HL-60 (cell line): ENCODE results near the gene QRSL1.

Experiments used
- DNase-seq, 2 experiments: peaks; one replicate each; pipeline ENCODE4 v3.0.0-alpha.2; 2010 to 2020; ENCODE audit warnings: low read depth in 1 of 2, low spot score in 1 of 2
- H3K27ac ChIP-seq: fragments of 250-450 bp; sonication (Bioruptor Pico); replicated peaks from 2 replicates; pipeline ENCODE4 v1.5.1; 2020; ENCODE audit warnings: mild to moderate bottlenecking, moderate library complexity
- H3K27me3 ChIP-seq: fragments of 250-450 bp; sonication (Bioruptor Pico); 2 replicates; pipeline ENCODE4 v1.5.1; 2021; ENCODE audit warnings: mild to moderate bottlenecking, moderate library complexity; ENCODE audit not compliant: insufficient read depth, poor library complexity, severe bottlenecking
- H3K4me3 ChIP-seq: replicated peaks from 2 replicates; pipeline ENCODE4 v1.5.1; 2011; ENCODE audit warnings: mild to moderate bottlenecking, control low read depth, low read length; ENCODE audit not compliant: insufficient read depth
- GABPA ChIP-seq: IDR thresholded peaks from 2 replicates; pipeline ENCODE4 v1.6.1; 2012; ENCODE audit warnings: low read depth
- POLR2AphosphoS5 ChIP-seq: IDR thresholded peaks from 2 replicates; pipeline ENCODE4 v1.6.1; 2012; ENCODE audit warnings: low read depth
- SPI1 ChIP-seq: IDR thresholded peaks from 2 replicates; pipeline ENCODE4 v1.6.1; 2012; ENCODE audit warnings: low read depth, mild to moderate bottlenecking, borderline replicate concordance
- TF ChIP-seq, protein P1 (sequence below): IDR thresholded peaks from one replicate; pipeline ENCODE4 v1.5.1; 2011; ENCODE audit warnings: low read length, control low read depth, inconsistent platforms; ENCODE audit not compliant: insufficient read depth
- TF ChIP-seq, protein P2 (sequence below): IDR thresholded peaks from 2 replicates; pipeline ENCODE4 v1.6.1; 2012; ENCODE audit warnings: low read depth; ENCODE audit not compliant: insufficient replicate concordance

The QRSL1 gene

DNA sequence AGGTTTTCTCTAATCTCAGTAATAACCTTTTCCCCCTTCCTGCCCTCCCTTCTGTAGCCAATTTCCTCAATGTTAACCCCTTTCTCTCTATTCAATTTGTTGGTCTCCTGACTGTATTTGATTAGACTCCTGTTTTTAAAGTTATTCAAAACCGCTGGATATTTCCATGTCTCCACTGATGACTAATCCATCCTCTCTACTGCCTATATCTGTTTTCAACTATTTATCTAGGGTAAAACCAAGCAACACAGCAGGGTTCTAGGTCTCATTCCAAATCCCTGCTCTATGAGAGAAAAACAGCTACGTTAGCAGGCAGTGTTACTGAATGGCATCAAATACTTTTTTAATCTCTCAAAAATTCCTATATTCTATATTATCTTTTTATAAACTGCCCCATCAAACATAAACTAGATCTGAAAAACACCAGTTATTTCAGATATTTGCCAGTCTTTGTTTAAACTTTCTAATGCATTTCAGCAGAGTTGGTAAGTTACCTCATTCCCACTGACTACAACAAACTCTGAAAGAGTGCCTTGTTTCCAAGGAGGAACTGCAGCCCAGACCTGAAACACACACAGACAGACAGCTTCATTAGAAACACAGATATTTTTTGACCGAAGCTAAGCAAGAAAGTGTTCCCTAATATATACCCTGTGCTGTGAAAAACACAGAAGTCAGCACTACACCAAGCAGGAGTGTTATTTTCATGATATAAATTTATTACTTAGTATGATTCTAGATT lies 8.3 kb upstream of the QRSL1 start:
- H3K4me3 ChIP-seq, result no peak overlapping the region
- no peak overlapping the region for H3K27ac ChIP-seq
- no peaks in the 10 kb centered on the region for H3K27me3 ChIP-seq
- no peak for DNase-seq
- TF ChIP-seq GABPA (no peak), SPI1 (no peak), POLR2AphosphoS5 (no peak)
- TF ChIP-seq, protein P1, sequence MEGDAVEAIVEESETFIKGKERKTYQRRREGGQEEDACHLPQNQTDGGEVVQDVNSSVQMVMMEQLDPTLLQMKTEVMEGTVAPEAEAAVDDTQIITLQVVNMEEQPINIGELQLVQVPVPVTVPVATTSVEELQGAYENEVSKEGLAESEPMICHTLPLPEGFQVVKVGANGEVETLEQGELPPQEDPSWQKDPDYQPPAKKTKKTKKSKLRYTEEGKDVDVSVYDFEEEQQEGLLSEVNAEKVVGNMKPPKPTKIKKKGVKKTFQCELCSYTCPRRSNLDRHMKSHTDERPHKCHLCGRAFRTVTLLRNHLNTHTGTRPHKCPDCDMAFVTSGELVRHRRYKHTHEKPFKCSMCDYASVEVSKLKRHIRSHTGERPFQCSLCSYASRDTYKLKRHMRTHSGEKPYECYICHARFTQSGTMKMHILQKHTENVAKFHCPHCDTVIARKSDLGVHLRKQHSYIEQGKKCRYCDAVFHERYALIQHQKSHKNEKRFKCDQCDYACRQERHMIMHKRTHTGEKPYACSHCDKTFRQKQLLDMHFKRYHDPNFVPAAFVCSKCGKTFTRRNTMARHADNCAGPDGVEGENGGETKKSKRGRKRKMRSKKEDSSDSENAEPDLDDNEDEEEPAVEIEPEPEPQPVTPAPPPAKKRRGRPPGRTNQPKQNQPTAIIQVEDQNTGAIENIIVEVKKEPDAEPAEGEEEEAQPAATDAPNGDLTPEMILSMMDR, result no peak
- TF ChIP-seq, protein P2, sequence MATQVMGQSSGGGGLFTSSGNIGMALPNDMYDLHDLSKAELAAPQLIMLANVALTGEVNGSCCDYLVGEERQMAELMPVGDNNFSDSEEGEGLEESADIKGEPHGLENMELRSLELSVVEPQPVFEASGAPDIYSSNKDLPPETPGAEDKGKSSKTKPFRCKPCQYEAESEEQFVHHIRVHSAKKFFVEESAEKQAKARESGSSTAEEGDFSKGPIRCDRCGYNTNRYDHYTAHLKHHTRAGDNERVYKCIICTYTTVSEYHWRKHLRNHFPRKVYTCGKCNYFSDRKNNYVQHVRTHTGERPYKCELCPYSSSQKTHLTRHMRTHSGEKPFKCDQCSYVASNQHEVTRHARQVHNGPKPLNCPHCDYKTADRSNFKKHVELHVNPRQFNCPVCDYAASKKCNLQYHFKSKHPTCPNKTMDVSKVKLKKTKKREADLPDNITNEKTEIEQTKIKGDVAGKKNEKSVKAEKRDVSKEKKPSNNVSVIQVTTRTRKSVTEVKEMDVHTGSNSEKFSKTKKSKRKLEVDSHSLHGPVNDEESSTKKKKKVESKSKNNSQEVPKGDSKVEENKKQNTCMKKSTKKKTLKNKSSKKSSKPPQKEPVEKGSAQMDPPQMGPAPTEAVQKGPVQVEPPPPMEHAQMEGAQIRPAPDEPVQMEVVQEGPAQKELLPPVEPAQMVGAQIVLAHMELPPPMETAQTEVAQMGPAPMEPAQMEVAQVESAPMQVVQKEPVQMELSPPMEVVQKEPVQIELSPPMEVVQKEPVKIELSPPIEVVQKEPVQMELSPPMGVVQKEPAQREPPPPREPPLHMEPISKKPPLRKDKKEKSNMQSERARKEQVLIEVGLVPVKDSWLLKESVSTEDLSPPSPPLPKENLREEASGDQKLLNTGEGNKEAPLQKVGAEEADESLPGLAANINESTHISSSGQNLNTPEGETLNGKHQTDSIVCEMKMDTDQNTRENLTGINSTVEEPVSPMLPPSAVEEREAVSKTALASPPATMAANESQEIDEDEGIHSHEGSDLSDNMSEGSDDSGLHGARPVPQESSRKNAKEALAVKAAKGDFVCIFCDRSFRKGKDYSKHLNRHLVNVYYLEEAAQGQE, result no peak

DNA sequence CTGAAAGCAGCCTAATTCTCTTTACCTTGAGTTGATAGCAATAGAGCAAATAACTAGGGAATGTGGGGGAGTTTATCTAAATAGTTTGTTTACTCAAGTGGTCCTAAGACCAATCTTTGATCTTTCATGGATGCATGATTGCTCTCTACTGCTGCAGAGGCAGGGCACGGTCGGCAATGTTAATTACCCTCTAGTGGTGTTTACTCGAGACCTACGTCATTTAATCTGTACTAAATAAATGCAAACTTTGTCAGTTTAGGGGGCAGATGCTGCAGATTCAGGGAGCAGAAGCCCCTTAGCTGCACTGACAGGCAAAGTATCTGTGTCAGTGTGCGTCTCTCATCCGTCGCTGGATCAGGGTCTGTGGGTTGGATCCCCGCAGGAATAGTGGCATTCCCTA lies 7.0 kb upstream of the QRSL1 start:
- TF ChIP-seq, protein P2, result no peak
- no peak for TF ChIP-seq POLR2AphosphoS5
- TF ChIP-seq SPI1, result no peak
- DNase-seq, result no peak
- no peak overlapping the region for H3K4me3 ChIP-seq
- H3K27ac ChIP-seq, result no peak overlapping the region
- no peaks in the 10 kb centered on the region for H3K27me3 ChIP-seq

DNA sequence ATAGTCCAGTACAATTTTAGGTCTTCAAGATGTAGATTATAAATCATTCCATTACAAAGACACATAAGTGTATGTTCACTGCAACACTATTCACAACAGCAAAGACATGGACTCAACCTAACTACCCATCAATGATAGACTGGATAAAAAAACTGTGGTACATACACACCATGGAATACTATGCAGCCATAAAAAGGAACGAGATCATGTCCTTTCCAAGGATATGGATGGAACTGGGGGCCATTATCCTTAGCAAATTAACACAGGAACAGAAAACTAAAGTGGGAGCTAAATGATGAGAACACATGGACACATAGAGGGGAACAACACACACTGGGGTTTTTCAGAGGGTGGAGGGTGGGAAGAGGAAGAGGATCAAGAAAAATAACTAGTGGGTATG lies 6.3 kb upstream of the QRSL1 start:
- H3K27me3 ChIP-seq, result no peaks in the 10 kb centered on the region
- no peak for TF ChIP-seq POLR2AphosphoS5
- TF ChIP-seq SPI1, result no peak
- TF ChIP-seq, protein P2, result no peak
- TF ChIP-seq, protein P1, result no peak
- TF ChIP-seq GABPA, result no peak
- no peak overlapping the region for H3K4me3 ChIP-seq
- no peak for DNase-seq
- H3K27ac ChIP-seq, result no peak overlapping the region
